CD4-positive, alpha-beta T cell treated with Interleukin-17A for 4 hours (primary cell): ENCODE results near the gene VTN.

ENCODE experiments used
- DNase-seq: peaks from one replicate; pipeline ENCODE4 v3.0.0-alpha.2; 2020; ENCODE audit warnings: mixed read lengths

VTN gene, protein sequence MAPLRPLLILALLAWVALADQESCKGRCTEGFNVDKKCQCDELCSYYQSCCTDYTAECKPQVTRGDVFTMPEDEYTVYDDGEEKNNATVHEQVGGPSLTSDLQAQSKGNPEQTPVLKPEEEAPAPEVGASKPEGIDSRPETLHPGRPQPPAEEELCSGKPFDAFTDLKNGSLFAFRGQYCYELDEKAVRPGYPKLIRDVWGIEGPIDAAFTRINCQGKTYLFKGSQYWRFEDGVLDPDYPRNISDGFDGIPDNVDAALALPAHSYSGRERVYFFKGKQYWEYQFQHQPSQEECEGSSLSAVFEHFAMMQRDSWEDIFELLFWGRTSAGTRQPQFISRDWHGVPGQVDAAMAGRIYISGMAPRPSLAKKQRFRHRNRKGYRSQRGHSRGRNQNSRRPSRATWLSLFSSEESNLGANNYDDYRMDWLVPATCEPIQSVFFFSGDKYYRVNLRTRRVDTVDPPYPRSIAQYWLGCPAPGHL

DNA sequence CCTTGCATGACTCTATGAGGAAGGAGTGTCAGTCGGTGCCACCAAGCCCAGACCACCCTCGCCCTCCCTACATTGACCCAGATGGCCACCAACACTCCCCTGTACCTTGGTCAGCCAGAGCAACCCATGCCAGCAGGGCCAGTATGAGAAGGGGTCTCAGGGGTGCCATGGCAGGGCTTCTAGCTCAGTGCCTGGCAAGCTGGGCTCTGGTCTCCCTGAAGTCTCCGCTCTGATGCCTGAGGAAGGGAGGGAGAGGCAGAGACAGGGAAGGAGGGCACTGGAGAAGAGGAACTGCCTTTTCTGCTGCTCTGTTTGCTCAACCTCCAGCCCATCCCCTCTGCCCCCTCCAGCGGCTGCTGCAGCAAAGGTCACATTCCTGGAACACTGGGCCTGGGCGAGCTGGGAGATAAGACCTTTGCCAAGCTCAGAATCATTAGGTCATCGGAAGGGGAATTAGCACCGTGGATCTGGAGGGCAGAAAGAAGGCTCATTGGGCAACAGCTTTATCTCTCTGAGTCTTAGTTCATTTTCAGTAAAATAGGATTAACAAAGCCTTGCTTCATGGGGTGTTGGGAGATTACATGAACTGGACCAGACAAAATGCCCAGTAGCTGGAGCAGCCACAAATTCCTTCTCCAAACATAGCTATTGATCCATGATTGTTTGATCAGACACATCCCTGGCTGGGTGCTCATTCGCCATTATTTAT, at the start of gene VTN:
Gene VTN, minus strand, starts transcription at position 273 of the 709 bp plus-strand sequence. Its CDS starts 104 bp downstream, at position 169.
- no peak for DNase-seq

DNA sequence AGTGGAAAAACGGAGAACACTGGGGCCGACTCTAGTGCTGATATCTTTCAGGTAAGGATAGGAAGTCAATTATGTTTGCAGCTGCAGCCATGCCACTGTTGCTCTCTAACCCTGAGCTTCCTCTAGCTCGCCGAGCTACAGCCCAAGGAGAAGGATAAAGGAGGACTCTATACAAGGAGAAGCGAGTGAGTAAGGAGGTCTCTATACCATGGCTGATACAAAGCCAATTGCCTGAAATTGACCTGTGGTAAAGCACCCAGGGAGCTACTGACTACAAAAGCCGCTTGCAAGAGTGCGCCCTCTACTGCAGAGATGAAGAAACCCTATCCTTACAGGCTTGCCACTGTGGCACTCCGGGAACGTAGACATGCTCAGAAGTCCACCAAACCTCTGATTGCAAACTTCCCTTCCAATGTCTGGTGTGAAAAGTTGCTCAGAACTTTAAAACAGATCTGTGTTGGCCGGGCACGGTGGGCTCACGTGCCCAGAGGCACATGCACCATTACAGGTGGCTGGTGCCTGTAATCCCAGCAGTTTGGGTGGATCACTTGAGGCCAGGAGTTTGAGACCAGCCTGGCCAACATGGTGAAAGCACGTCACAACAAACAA, 46.7 kb upstream of the VTN start:
- peak; percentile 67 for DNase-seq

DNA sequence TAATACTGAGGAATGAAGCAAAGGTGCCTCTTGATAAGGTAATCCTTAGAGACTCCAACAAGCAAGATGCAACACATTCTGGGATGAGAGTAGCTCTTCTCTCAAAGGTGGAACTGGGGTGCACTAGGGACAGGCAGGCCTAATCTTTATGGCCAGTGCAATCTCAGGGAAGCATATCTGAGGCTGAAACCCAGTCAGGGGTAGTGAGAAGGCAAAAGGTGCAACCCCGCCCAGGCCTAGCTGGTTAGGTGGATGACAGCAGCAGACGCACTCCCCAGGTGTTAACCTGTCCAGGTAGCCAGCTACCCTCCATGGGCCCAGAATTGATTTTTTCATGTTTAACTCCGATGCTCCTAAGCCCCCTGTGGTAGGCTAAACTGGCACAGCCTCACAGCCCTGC, 45.8 kb upstream of the VTN start:
- DNase-seq = no peak

DNA sequence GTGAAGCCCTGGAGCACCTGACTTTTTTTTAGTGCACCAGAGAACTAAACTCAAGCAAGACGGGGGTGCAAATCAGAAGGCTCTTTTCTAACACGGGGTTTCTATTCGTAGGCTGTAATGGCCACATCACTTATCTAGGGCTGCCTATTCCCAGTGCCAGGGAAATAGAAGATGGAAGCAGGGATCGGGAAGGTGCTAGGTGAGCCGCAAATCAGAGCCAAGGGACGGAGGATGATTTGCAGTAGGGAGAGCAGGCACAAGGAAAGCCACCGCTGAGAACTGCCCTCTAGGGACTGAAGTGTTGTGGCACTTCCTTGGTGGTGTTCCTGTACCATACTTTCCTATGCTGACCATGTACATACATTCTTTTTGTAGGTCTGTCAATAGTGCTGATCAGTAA, 43.7 kb upstream of the VTN start:
- DNase-seq = no peak

DNA sequence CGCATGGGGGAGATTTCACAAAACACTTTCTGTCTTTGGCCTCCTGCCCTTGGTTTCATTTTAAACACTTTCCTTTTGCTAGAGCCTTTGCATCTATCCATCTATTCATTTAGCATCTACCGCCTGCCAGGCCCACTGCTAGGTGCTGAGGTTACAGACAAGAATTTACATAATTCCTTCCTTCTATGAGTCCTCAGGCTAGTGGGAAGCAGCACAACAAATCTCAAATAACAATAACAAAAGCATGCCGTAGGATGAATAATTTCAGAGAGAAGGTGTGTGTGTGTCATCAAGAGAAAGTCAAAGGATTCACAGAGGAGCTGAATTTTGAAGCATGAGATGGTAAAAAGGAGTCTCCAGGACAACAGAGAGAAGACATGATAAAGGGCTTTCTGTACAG, 42.0 kb upstream of the VTN start:
- DNase-seq = no peak

DNA sequence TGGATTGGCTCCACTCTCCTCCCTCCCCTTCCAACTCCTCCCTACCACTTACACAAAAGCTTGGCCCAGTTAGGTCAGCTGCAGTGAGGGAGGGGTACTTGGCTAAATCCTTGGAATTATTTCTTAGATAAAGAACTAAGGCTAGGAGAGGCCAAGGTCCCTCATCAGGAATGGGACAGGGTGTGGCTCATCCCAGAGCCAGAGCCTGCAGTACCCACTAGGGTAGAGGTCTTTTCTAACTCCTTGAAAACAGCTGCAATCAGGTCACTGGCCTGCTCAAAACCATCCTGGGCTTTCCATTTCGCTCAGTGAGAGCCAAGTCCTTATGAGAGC, 37.8 kb upstream of the VTN start:
- DNase-seq = no peak

DNA sequence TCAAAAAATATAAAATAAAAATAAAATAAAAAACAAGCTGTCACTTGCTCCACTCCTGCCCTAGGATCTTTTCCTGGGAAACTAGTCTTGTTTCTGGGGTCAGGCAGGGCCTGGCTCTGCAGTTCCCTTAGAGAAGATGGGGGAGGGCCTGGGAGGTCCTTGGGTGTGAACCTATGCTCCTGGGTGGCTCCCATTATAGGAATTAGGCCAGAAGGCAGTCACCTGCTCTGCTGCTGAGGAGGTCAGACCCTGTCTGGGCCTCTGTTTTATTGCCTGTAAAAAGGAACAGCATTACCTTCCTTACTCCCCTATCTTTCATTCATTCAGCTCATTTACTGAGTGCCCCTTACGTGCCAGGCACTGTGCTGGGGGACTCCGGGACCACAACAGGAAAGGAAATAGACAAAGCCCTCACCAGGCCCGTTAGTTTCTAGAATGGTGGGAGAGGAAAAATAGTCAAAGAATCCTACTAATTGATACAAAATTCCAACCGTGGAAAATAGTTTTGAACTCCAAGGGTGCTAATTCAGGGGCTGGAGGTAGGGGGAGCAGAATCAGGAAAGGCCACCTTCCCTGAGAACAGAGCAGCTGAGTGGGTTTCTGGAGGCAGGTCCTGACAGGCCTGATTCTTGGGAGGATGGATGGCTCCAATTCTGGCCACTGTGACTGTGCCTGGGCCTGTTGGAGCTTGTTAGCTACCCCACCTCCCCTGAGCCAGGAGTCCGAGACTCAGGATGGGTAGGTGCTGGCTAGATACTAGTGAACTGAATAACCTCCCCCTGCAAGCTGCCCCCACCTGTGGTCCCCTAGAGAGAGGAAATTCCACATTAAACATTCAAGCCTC, 37.2 kb upstream of the VTN start:
- no peak for DNase-seq

DNA sequence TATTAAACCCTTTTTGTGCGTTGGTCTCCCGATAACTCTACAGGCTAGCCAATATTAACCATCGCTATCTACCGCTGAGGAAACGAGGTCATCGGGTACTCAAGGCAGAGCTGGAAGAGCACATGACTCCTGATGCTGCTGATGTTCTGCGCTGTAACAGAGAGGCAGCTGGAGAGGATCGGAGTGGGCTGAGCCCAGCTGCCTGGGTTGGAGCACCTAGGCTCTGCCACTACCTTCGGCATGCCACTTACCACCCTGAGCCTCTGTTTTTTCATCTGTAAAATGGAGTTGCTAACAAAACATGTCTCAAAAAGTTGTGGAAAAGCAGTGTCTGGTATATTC, 36.3 kb upstream of the VTN start:
- DNase-seq = no peak

DNA sequence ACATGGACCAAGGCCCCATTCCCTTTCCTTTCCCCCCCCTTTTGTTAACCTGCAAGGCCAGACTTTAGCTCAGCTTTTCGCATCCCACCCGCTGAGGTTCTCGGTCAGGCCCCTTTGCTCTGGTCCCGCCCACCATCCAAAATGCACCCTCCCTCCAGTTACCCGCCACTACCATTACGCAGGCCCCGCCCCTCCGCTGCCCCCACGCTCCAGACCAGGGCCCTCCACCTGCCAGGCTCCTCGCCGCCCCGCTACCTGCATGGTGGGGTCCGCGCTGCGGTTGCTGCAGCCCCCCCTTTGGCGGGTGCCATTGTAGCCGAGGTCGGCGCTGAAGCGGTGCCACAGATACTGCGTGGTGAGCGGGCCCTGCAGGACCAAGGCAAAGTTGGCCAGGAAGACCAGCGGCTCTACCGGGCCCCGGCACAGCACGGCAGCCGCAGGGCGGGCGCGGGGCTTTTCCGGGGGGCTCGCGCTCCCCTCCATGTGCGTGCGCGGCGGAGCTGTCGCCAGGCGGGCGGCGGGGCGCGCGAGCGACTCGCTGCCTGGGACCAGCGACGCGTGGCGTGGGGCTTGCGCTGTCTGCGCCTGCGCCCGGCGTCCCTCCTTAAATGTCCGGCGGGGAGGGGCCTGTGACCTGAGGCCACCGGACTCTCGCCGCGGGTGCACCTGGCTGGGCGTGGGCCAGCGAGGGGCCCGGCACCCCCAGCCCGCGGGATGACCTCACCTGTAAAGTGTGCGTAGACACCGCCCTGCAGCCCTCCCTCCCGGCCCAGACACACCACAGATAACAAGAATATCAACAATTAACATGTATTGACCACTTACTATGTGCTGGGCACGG, 35.7 kb upstream of the VTN start, which contains the start of gene SLC46A1:
Gene SLC46A1, minus strand, starts transcription at position 581 of the 841 bp plus-strand sequence. Its CDS starts 98 bp downstream, at position 483.
- DNase-seq = peak; percentile 59

DNA sequence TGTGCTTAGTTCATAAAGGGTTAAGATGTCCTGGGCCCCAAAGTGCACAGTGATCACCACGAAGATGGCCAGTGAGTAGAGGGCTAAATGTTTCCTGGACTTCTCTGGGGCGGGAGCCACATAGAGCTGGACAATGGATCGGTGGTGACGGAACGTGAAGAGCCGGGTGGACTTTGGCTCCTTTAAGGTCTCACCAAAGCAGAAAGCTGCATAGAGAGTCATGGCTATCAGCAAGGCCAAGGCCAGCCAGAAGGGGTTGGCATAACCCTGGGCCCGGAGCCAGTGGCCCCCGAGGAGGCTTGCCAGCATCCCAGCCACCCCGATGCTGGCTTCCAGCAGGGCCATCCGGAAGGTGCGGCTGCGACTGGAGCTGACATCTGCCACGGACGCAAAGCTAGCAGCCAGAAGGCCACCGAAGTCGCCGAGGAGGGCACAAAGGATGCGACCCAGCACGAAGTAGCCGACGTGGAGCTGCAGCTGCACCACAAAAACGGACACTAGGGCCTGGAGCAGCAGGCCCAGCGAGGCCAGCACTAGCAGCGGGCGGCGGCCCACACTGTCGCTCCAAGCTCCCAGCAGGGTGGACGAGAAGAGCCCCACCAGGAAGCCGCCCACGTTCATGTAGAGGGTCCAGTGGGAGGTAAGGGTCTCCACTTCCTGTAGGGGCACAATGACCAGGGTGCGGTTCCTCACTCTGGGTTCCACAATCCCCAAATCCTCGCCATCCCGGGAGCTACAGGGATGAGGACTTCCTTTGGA, 34.9 kb upstream of the VTN start:
- DNase-seq = no peak

DNA sequence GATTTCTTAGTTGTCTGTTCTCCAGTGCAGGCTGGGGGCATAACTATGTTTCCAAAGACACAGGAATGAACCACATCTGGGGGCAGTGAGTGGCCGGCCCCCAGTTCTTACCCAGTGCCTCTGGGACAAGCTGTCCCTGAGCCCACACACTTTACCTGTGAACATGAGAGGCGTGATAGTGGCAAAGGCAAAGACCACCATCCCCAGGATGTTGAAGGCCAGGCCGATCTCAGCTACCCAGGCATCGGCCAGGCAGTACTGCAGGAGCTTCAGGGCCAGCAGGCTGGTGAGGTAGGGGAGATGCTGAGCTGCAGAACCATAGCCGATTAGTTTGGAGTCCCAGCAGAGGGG, 34.3 kb upstream of the VTN start:
- no peak for DNase-seq

DNA sequence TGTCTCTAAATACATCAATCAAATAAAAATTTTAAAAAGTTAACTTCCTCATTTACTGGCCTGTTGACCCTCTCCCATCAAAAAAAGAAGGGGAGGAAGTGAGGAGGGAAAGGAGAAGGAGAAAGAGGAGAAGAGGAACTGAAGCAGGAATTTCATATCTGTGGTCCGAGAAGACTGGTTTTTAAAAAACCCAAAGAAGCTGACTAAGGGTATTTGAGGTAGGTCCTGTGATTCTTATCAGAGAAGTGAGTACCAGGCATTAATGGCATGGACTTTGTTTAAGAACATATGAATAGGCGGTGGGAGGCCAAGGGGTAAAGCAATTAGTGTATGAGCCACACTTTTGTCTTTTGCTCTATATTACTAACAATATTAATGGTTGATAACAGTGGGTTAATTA, 33.9 kb upstream of the VTN start:
- DNase-seq = no peak

DNA sequence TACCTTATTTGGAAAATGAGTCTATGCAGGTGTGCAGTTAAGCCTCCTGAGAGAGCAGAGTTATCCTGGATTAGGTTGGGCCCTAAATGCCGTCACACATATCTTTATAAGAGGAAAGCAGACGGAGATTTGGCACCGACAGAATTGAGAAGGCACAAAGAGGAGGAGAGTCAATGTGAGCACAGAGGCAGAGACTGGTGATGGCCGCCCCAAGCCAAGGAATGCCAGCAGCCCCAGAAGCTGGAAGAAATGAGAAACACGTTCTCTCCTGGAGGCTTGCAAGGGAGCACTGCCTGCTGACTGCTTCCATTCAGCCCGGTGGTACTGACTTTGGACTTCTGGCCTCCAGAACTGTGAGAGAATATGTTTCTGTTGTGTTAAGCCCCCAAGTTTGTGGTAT, 32.7 kb upstream of the VTN start:
- DNase-seq = no peak

DNA sequence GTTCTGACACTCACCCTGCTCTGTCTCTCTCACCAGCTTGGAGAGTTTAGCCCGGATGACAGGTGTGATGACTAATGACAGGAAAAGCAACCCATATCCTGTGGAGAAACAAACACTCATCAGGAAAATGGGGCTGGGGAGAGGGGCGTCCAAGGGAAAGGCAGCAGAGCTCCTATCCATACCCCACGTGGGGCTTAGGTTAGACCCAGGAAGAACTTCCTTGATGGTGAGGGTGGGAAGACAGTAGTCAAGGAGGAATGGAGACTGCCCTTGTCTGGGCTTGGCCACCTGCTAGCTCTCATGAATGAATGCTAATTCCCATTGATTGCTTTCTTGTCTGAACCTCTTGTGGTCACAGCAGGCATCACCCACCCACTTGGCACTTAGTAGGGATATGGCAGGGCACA, 32.1 kb upstream of the VTN start:
- no peak for DNase-seq

DNA sequence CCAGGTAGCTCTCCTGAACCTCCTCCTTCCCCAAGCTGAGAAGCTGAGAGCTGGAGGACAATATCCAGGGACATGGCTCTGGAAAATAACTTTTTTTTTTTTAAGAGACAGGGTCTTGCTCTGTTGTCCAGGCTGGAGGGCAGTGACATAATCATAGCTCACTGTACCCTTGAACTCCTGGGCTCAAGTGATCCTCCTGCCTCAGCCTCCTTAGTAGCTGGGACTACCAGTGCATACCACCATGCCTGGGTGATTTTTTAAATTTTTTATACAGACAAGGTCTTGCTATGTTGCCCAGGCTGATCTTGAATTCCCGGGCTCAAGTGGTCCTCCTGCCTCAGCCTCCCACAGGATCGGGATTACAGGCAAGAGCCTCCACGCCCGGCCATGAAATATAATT, 29.7 kb upstream of the VTN start:
- no peak for DNase-seq

DNA sequence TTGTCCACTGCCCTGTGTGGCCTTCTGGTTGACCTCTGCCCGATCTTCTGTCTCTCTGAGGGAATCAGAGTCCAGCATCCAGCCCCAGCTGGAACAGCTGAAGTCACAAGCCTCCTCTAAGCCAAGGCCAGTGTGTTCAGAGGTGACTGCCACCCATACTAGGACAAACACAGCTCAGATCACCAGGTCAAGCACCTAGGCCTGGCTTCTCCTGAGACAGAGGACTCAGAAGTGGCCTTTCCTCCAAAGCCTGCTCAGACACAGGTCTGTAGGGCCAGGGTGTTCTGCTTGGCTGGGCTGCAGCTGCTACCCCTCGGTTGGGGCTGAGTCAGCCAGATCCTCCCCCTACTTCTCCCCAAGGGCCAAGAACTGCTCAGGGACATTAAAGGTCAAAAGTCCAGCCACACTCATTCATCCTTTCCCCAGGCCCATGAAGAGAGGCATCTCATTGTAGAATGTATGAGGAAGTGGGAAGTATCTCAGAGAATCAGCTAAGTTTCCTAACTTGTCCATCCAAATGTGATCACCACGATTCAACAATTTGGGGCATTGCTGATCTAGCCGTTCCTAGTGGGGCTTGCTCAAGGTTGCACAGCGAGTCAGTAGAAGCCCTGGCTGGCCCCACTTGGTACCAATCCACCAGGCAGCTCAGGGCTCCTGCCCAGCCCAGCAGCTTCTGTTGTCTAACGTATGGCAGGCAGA, 28.3 kb upstream of the VTN start:
- no peak for DNase-seq

DNA sequence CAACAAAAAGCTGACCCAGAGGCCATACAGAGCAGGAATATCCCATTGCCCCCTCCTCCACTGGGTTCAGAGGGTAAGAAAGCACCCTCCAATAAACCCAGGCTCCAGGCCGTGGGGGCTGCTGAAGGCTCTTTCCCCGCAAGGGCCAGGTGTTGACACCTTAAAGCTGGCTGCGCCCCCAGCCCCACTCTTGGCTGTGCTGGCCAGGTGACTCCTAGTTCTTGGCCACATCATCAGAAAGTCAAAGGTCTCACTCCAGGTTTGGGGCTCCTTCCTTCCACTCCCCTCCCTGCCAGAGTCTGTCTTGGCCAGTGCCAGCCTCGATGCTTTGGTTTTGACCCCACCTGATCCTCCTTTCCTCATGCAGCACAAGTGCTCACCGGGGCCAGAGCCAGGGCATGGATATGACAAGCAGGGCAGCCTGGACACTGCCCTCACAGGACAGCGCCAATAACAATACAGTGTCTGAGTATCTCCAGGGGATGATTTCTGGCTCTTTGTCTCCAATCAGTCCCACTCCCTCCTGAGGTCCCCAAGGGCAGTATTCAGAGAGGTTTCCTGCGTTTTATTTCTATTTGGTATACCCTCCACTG, 27.7 kb upstream of the VTN start:
- DNase-seq = no peak

DNA sequence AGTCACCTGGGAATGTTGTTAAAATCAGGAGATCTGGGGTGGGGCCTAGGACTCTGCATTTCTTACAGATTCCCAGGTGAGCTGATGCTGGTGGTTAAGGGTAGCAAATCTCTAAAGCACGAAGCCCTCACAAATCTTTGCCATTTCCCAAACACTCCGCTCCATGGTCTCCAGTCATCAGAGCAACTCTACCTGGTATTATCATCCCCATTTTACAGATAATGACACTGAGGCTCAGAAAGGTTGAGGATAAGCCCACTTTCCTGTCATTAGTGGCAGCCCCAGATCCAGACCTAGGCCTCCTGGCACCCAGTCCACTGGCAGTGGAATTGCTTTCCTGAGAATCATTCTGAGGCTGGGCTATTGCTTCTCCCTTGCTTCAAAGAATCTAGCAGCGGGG, 27.2 kb upstream of the VTN start:
- no peak for DNase-seq

DNA sequence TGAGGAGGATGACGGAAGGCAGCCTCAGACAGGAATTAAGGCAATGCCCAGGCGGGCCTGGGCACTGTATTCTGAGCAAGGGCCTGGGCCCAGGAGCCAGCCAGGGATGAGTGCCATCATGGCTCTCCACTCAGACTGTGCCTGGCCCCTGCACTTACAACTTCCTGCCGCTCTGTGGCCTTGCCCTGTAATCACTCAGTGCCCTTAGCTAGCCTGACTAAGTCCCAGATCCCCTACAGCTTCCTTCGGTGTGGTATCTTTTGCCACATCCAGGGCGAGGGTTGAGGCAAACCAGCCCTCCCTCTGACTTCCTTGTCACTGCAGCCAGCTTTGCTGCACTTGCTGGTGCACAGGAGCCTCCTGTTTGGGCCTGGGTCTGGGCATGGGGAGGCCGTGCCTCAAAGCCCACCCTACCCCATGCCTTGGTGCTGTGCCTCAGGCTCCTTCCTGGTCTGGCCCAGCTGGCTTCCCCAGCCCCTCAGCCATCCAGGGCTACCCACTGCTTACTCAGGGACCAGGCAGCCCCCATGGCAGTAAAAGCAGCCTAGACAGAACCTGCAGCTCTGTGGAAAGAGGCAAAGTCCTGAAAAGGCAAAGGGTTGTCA, 26.6 kb upstream of the VTN start:
- DNase-seq = no peak

DNA sequence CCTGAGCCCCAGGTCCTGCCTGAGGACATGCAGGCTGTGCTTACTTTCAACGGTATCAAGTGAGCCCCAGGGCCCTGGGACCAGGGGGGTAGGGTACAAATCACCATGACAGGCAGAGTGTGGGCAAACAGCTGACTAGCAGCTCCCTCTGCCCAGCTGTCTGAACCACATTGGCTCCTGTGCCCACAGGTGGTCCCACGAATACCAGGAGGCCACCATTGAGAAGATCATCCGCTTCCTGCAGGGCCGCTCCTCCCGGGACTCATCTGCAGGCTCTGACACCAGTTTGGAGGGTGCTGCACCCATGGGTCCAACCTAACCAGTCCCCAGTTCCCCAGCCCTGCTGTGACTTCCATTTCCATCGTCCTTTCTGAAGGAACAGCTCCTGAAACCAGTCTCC, 25.9 kb upstream of the VTN start:
- DNase-seq = no peak
